NCI-H446 (cell line): ENCODE data around the gene B9D2.
A peak's percentile ranks its signal among the peaks of the same experiment; 100 is the strongest.

ENCODE experiments used
- DNase-seq, 2 experiments: peaks; one replicate each; lab custom pipeline; 2025; lab: John Stamatoyannopoulos, UW

B9D2 gene

DNA sequence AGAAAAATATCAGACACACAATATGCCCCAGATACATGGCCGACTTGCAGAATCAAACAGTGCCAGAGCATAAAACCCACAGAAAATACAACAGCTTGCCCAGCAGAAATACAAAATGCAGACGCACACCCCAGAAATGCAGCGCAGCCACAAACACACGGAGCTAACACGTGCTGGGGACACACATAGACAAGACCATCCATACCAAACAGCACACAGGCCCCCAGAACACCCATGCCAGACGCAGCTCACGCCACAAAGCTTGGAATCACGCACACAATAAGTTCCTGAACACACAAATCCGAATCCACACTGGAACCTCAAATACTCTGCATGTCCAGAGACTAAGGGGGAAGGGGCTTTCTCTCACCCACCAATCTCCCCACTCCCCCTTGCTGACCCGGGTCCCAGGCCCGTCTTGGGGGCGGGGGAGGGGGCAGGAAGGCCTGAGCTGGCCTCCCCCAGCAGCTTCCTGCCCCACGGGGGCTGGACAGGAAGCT, 36.8 kb downstream of the B9D2 start:
- DNase-seq: no peak

- DNase-seq: no peak
Observed at GRCh38 chr19:41325947-41326706, 37.8 kb downstream of the B9D2 start.

DNA sequence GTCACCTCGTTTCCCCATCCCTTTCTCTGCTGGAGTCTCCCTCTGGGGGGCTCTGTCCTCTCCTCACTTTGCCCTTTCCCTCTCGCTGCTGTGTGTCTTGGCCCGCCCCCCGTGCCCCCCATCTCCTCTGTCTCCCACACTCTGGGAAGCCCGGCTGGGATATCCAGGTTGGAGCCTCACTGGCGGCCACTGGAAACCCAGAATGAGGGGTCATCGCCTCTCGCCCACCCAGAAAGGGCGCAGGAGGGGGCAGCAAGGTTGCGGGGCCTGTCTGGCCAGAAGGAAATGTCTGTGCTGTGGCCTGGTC, 38.4 kb downstream of the B9D2 start:
- DNase-seq: no peak

DNA sequence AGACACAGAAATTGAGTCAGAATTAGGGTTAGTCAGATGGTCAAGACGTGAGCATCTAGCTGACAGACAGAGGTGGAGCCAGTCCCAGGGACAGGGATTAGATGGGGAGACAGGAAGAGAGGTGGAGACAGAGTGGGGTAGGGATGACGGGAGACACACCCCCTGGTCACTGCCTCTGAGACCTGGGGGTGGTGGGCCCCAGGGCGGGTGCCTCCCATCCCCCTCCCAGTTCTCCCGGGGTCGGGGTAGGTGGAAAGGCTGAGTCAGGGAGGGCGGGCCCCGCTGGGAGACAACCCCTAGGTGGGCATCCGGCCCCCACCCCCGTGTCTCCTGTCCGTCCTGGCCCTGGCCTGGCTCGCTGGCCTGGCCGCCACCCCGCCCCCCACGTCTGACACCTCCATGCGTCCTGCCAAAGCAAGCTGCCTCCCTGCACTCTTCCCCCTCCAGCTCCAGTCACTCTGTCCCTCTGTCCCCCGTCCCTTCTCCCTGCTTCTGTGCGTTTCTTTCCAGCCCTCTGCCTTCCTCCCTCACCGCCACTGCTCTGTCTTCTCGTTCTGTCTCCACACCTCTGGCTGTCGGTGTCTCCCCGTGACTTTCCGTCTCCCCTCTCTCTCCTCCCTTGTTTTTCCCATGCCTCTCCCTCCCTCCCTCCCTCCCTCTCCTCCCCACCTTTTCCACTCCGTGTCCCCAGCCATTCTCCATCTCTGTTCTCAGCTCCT, 38.9 kb downstream of the B9D2 start:
- DNase-seq: no peak

- no peak for DNase-seq
Observed at GRCh38 chr19:41324231-41324702, 39.7 kb downstream of the B9D2 start.

DNA sequence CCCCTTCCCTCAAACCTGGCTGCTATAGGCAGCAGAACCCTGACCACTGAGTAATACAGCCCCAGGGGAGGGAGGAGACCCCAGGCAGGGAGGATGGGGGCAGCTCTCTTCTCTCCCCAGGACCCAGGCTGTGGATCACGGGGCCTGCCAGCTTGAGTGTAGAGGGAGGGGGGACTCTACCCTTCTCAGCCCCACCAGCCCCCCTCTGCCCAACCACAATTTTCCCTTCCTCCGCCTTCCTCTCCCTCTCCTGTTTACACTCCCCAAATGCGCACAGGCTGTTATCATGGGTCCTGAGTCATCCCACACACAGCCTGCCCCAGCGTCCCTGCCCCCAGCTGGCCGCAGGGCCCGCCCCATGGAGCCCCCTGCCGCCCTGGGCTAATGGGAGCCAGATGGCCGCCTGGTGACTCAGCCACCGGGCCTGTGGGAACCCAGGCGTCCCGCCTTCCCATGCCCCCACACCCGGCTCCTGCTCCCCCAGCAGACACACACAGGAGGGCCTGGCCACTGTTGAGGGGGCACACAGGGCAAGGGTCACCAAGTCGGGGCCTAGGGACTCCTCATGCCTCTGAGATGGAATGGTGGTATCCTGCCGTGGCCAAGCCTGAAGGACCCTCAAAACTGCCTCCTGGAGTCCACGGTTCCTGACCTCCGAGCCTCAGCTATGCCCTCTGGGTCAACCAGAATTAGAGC, 40.4 kb downstream of the B9D2 start:
- peak in 1 of 2 experiments; percentile 37 for DNase-seq

- DNase-seq: no peak
Observed at GRCh38 chr19:41323023-41323422, 40.9 kb downstream of the B9D2 start.

- no peak for DNase-seq
Observed at GRCh38 chr19:41322451-41322850, 41.5 kb downstream of the B9D2 start.

DNA sequence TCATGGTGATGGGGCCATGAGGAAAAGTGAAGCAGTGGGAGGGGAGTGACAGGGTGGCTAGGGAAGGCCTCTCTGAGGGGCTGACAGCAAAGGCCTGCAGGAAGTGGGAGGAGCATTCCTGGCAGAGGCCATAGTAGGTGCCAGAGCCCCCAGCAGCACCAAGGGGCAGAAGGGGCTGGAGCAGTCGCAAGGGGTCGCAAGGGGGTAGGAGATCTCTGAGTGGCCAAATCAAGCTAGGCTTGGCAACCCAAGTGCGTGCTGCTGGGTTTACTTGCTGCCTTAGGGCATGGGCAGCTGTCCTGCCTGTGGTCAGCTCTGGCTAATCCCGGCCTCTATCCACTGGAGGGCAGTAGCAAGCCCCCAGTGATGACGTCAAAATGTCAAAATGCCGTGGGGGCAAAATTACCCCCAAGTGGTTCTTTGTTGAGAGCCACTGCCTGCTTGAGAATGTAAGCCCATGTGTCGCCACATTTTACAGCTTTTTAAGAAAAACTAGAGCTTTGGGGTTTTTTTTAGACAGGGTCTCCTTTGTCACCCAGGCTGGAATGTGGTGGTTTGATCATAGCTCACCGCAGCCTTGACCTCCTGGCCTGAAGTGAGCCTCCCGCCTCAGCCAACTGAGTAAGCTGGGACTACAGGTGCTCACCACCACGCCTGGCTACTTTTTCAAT, 42.2 kb downstream of the B9D2 start:
- DNase-seq: no peak

DNA sequence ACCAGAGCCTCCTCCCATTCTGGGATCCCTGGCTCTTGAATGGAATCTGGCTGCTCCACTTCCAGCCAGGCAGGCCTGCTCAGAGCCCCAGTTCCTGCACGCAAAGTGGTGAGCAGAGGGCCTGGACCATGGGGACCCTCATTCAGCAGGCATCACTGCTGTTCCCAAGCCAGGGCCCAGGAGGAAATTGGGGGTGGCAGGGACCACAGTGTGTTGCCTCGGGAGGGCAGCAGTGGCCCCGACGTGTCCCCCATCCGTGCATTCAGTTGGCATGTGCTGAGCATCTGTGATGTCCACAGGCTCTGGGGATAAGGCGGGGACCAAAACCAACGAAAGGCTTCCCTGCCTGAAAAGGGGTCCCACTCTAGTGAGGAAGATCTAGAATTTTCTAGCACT, 42.7 kb downstream of the B9D2 start:
- no peak for DNase-seq

- no peak for DNase-seq
Observed at GRCh38 chr19:41320568-41320967, 43.4 kb downstream of the B9D2 start.

DNA sequence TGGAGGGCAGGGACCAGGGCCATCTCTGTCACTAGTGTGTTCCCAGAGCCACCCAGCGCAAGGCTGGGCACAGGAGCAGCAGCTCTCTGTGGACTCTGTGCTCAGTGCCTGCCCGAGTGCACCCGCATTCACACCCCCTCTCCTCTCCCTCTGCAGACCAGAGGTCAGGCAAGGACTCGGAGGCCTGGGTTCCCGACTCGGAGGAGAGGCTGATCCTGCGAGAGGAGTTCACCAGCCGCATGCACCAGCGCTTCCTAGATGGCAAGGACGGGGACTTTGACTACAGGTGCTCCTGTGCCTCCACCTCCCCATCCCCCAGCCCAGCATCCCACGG, 43.8 kb downstream of the B9D2 start:
- DNase-seq: no peak

- DNase-seq: no peak
Observed at GRCh38 chr19:41319500-41320184, 44.3 kb downstream of the B9D2 start.

DNA sequence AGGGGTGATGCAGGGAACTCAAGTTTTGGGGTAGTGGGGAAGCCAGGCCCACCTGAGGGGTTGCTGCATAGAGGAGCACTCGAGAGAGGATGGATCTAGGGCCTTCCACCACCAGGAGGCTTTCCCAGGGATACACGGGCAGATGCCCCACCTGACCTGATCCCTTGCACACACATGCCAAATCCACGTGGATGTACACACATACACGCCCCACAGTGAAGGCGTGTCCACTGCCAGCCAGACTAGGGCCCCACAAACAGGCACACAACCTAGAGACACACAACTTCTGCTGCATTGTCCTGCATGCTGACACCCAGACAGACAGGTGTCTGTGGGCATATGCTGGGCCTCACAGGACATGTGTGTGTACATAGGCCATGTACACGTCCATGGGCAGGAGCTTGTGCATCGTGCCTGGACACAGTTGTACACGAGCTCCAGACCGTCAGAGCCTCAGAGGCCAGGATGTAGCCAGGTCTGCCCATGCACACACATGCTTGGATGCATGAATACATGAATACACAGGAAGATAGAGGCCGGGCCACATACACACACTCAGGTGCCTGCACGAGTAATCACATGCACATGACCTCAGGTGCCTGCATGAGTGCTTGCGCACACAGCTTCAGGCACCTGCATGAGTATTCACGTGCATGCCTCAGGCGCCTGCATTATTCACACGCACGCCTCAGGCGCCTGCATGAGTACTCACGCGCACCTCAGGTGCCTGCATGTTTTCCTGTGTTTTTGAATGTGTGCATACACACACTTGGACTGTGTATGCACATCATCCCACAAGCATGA, 45.1 kb downstream of the B9D2 start:
- no peak for DNase-seq

DNA sequence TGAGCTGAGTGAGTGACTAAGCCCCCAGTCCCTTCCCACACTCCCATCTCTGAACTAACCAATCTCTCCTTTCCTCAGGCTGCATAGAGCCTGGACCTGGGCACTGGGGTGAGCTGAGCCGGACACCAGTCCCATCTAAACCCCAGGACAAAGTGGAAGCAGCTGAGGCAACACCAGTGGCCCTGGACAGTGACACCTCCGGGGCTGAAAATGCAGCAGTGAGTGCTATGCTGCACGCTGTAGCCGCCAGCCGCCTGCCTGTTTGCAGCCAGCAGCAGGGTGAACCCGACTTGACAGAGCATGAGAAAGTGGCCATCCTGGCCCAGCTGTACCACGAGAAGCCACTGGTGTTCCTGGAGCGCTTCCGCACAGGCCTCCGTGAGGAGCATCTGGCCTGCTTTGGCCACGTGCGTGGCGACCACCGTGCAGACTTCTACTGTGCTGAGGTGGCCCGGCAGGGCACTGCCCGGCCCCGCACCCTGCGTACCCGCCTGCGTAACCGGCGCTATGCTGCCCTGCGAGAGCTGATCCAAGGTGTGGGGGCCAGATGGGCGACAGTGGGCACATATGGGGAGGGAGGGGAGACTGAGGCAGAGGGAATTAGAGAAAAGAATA, 47.5 kb downstream of the B9D2 start:
- no peak for DNase-seq

DNA sequence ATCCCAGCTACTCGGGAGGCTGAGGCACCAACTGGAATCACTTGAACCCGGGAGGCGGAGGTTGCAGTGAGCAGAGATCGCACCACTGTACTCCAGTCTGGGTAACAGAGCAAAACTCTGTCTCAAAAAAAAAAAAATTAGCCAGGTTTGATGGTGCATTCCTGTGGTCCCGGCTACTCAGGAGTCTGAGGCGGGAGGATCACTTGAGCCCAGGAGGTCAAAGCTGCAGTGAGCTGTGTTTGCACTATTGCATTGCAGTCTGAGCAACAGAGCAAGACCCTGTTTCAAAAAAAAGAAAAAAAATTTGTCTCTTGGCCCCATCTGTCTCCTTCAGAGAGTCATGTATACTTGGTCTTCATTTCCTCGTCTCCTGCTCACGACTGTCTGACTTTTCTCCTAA, 52.3 kb downstream of the B9D2 start:
- DNase-seq: no peak

DNA sequence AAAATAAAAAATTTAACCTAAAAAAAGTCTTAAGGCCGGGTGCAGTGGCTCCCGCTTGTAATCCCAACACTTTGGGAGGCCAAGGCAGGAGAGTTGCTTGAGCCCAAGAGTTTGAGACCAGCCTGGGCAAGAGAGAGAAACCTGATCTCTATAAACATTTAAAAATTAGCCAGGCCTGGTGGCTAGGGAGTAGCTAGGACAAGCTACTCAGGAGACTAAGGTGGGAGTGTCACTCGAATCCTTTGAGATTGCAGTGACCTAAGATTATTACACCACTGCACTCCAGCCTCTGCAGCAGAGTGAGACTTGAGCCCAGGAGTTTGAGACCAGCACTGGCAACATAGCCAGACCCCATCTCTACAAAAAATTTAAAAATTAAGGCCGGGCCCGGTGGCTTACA, 52.9 kb downstream of the B9D2 start:
- DNase-seq: no peak

- DNase-seq: peak; percentile 84 to 94
Observed at GRCh38 chr19:41310033-41310831, 53.7 kb downstream of the B9D2 start, which contains the start of gene CCDC97. Gene CCDC97, plus strand, starts transcription at chr19:41310172. Its CDS starts 139 bp downstream, at chr19:41310311.

- no peak for DNase-seq
Observed at GRCh38 chr19:41309180-41310032, 54.5 kb downstream of the B9D2 start.
